HK-2 (cell line): ENCODE data around the gene CLCN5.
A peak's percentile ranks its signal among the peaks of the same experiment; 100 is the strongest.

Source experiments
- DNase-seq: peaks from one replicate; pipeline ENCODE4 v3.0.0-alpha.2; 2018; ENCODE audit not compliant: unreplicated experiment

Gene CLCN5

GRCh38 chrX:49934148-49934547 is 11.8 kb downstream of the CLCN5 start:
- no peak for DNase-seq

GRCh38 chrX:49934729-49935128 is 12.3 kb downstream of the CLCN5 start:
- no peak for DNase-seq

GRCh38 chrX:49947781-49948180 is 25.4 kb downstream of the CLCN5 start:
- no peak for DNase-seq

- no peak for DNase-seq
Measured at GRCh38 chrX:49949961-49950360, 27.6 kb downstream of the CLCN5 start.

GRCh38 chrX:49951524-49952193 is 29.3 kb downstream of the CLCN5 start:
- DNase-seq: no peak

GRCh38 chrX:49956313-49956712 is 33.9 kb downstream of the CLCN5 start:
- DNase-seq: no peak

GRCh38 chrX:49958727-49959485 is 36.5 kb downstream of the CLCN5 start:
- no peak for DNase-seq

GRCh38 chrX:49959602-49960001 is 37.2 kb downstream of the CLCN5 start:
- DNase-seq: no peak

GRCh38 chrX:49960061-49960460 is 37.7 kb downstream of the CLCN5 start:
- DNase-seq: no peak

- no peak for DNase-seq
Measured at GRCh38 chrX:49970674-49971073, 48.3 kb downstream of the CLCN5 start.

- no peak for DNase-seq
Measured at GRCh38 chrX:49972328-49972860, 50.0 kb downstream of the CLCN5 start.

- DNase-seq: no peak
Measured at GRCh38 chrX:49976682-49977197, 54.3 kb downstream of the CLCN5 start.

- DNase-seq: no peak
Measured at GRCh38 chrX:49977319-49978090, 55.1 kb downstream of the CLCN5 start.

GRCh38 chrX:49978176-49978575 is 55.8 kb downstream of the CLCN5 start:
- DNase-seq: no peak

- no peak for DNase-seq
Measured at GRCh38 chrX:49986058-49986457, 63.7 kb downstream of the CLCN5 start.

GRCh38 chrX:49987651-49988050 is 65.3 kb downstream of the CLCN5 start:
- DNase-seq: no peak

GRCh38 chrX:49988143-49988542 is 65.7 kb downstream of the CLCN5 start:
- DNase-seq: no peak

- no peak for DNase-seq
Measured at GRCh38 chrX:49991758-49992157, 69.4 kb downstream of the CLCN5 start.

GRCh38 chrX:49992853-49993252 is 70.5 kb downstream of the CLCN5 start:
- no peak for DNase-seq

GRCh38 chrX:49993661-49994060 is 71.3 kb downstream of the CLCN5 start:
- no peak for DNase-seq

GRCh38 chrX:49995107-49995731 is 72.8 kb downstream of the CLCN5 start:
- peak; percentile 10 for DNase-seq
